SIG-M5 treated with dmso at 0.1 percent for 504 hours (cell line): ENCODE data around the gene PRKCQ.
"Not testable (repeated sequence)": the region's sequence is repeated elsewhere in the genome, so short reads cannot be mapped to it uniquely, and the experiment has no call there.

Experiments
- DNase-seq: peaks from one replicate; lab custom pipeline; 2025; ENCODE audit not compliant: unreplicated experiment; lab: John Stamatoyannopoulos, UW

Gene PRKCQ

GRCh38 chr10:6595499-6595898 lies 15.4 kb upstream of the PRKCQ start:
- no peak for DNase-seq

- DNase-seq = no peak
Observed at GRCh38 chr10:6593241-6593671, 13.2 kb upstream of the PRKCQ start.

GRCh38 chr10:6592080-6592479 lies 12.0 kb upstream of the PRKCQ start:
- DNase-seq = no peak

- DNase-seq = no peak
Observed at GRCh38 chr10:6591668-6592067, 11.6 kb upstream of the PRKCQ start.

GRCh38 chr10:6590100-6590499 lies 10.0 kb upstream of the PRKCQ start:
- no peak for DNase-seq

GRCh38 chr10:6589287-6590094 lies 9.4 kb upstream of the PRKCQ start:
- no peak for DNase-seq

- DNase-seq = no peak
Observed at GRCh38 chr10:6588845-6589244, 8.8 kb upstream of the PRKCQ start.

- DNase-seq = no peak
Observed at GRCh38 chr10:6588082-6588481, 8.0 kb upstream of the PRKCQ start.

GRCh38 chr10:6586501-6586900 lies 6.4 kb upstream of the PRKCQ start:
- no peak for DNase-seq

- DNase-seq = no peak
Observed at GRCh38 chr10:6583447-6583846, 3.4 kb upstream of the PRKCQ start.

GRCh38 chr10:6582913-6583312 lies 2.8 kb upstream of the PRKCQ start:
- DNase-seq = not testable (repeated sequence)

GRCh38 chr10:6582298-6582697 lies 2.2 kb upstream of the PRKCQ start:
- DNase-seq = no peak

- no peak for DNase-seq
Observed at GRCh38 chr10:6581778-6582228, 1.7 kb upstream of the PRKCQ start.

- DNase-seq = not testable (repeated sequence)
Observed at GRCh38 chr10:6581223-6581622, 1.1 kb upstream of the PRKCQ start.

GRCh38 chr10:6580279-6581029 lies 378 bp upstream of the PRKCQ start:
- peak; percentile 61 for DNase-seq

GRCh38 chr10:6579183-6579903 lies 733 bp downstream of the PRKCQ start:
- DNase-seq = no peak

- DNase-seq = no peak
Observed at GRCh38 chr10:6578795-6579182, 1.3 kb downstream of the PRKCQ start.

- DNase-seq = no peak
Observed at GRCh38 chr10:6578251-6578771, 1.8 kb downstream of the PRKCQ start.

- no peak for DNase-seq
Observed at GRCh38 chr10:6576326-6576725, 3.8 kb downstream of the PRKCQ start.

GRCh38 chr10:6574664-6575176 lies 5.4 kb downstream of the PRKCQ start:
- no peak for DNase-seq

GRCh38 chr10:6570893-6571292 lies 9.2 kb downstream of the PRKCQ start:
- DNase-seq = no peak
